NCI-H2029 (cell line): Measurements from ENCODE around the gene ROCK2.
A peak's percentile ranks its signal among the peaks of the same experiment; 100 is the strongest.
"Not testable (repeated sequence)": the region's sequence is repeated elsewhere in the genome, so short reads cannot be mapped to it uniquely, and the experiment has no call there.

Experiments
- DNase-seq: peaks from one replicate; lab custom pipeline; 2025; lab: John Stamatoyannopoulos, UW

The ROCK2 gene

DNA sequence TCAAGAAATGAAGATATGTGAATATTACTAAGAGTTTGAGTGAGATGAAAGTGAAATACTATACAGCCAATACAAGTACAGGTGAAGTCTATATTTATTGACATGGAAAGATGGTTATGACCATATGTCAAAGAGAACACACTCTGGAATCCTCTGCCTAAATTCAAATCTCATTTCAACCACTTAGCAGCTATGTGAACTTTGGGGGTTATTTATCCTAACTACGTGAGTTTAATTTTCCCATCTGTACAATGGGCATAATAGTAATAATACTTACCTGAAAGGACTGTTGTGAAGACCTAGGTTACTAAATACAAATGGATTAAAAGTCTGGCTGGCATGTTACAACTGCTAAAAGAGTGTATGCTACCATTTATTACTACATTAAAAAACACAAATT lies 79.6 kb downstream of the ROCK2 start:
- DNase-seq, result no peak

DNA sequence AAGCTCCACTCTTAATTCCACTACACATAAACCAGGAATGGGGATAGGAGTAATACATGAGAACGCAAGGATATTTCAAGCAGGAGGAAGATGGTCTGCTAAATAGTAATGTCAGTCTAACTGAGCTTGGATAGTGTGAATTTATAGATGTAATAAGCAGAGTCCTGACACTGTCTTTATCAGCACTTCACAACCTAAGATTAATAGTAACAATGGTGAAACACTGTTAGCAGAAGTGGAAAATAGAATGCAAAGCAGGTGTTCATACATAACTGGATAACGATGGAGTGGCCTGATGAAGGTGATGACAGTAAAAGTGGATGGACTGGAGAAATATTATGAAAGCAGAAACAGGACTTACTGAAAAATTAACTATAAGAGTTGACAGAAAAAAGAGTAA lies 80.4 kb downstream of the ROCK2 start:
- DNase-seq, result no peak

DNA sequence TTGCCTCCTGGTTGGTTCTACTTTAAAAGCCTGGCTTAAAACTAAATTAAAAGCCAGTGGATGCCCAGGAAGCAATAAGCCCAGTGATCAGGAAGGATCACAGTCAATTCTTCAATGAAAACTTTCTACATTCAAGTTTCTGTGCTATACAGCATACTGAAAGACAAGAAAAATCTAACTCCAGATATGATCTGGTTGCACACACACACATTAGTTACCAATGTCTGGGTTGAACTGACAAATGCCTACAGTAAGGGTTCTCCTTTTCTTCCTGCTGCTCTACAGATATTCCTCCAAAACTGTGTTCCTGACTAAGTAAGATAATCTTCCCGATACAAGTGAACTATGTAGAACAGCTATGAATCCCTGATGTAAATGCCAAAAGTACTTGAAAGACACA lies 81.3 kb downstream of the ROCK2 start:
- no peak for DNase-seq

DNA sequence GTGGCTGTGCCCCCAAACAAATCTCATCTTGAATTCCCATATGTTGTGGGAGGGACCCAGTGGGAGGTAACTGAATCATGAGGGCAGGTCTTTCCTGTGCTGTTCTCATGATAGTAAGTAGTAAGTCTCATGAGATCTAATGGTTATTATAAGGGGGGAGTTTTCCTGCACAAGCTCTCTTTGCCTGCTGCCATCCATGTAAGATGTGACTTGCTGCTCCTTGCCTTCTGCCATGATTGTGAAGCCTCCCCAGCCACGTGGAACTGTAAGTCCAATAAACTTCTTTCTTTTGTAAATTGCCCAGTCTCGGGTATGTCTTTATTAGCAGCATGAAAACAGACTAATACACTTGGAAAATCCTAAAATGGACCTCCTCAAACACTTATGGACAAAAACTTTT lies 82.0 kb downstream of the ROCK2 start:
- DNase-seq, result not testable (repeated sequence)

DNA sequence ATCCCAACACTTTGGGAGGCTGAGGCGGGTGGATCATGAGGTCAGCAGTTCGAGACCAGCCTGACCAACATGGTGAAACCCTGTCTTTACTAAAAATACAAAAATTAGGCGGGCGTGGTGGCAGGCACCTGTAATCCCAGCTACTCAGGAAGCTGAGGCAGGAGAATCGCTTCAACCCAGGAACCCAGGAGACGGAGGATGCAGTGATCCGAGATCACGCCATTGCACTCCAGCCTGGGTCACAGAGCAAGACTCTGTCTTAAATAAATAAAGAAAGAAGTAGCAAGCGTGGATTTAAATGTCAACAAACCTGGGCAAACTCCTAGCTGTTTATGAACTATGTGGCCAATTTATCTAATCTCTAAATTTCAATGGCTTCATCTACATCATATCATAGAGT lies 82.9 kb downstream of the ROCK2 start:
- DNase-seq, result not testable (repeated sequence)

DNA sequence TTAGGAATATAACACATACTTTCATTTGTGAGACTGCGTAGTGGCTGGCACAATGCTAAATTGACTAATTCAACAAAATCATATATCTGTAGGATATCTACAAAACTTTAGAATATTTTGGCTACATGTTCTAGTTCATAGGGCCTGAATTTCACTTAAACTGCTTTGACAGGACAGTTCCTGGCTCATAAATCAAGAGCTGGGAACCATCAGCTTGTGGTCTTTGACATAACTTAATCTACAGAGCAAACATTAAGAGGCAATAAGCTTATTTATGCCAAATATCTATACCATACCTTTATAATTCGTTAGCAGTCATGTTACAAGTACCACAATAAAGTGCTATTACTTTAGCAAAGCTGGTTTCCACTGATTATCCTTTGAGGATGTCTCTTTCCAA lies 83.5 kb downstream of the ROCK2 start:
- DNase-seq, result no peak

DNA sequence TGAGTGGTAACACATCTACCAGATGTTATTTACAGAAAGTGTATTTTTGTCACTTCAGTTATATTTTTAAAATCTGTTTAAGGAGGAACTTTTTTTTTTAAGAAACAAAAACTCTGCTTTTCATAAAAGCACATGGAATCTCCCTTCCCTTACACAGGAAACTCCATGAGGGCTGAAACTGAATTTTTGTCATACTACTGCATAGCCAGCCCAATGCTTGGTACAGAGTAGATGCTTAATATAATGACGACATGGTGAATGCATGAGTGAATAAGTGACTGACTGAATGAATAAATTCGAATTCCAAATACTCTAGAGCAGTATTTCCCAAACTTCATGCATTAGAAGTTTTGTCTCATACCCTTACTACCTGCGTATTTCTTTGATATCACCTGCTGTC lies 86.5 kb downstream of the ROCK2 start:
- no peak for DNase-seq

DNA sequence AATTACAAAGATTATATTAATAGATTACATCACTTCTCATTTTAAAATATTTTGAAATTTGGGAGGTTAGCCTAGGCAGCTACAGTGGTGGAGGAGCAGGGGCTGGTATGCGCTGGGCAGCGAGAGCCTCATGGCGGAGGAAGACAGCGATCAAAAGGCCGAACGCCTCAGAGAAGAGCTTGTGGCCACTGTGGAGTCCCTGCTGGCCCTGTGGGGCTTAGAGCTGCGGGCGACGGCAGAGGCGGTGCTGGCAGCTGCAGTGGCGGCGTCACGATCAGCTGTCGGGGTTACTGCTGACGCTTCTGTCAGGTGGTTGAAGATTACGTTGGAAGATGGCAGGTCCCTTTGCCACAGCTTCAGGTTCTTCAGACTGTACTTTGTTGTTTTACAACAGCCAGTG lies 87.4 kb downstream of the ROCK2 start:
- no peak for DNase-seq

DNA sequence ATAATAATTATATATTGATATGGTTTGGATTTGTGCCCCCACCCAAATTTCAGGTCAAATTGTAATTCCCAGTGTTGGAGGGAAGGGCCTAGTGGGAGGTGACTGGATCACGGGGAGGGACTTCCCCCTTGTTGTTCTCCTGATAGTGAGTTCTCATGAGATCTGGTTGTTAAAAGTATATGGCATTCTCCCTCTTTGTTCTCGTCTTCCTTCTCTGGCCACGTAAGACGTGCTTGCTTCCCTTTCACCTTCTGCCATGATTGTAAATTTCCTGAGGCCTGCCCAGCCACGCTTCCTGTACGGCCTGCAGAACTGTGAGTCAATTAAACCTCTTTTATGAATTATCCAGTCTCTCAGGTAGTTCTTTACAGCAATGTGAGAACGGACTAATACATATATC lies 88.3 kb downstream of the ROCK2 start:
- DNase-seq, result no peak

DNA sequence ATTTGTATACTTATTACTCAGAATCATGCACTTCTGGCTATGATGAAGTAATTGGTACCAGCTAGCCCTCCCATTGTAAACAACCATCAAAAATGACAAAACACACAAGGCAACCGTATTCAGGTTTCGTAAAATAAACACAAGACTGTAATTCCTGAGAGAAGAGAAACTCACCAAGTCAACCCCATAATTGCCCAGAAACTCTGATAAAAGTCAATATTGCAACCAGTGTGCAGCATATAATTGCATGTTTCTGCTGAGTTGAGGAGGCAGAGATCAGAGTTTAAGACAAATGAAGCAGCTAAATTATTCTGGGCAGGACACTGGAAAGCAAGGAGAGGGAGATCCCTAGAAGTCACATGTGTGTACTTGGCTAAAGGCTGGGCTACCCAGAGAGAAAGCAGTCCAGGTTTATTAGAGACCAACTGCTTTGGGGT lies 90.3 kb downstream of the ROCK2 start:
- DNase-seq, result no peak

DNA sequence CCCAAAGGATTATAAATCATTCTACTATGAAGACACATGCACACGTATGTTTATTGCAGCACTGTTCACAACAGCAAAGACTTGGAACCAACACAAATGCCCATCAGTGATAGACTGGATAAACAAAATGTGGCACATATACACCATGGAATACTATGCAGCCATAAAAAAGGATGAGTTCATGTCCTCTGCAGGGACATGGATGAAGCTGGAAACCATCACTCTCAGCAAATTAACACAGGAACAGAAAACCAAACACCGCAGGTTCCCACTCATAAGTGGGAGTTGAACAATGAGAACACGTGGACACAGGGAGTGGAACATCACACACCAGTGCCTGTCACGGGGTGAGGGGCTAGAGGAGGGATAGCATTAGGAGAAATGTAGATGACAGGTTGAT lies 92.0 kb downstream of the ROCK2 start:
- not testable (repeated sequence) for DNase-seq

DNA sequence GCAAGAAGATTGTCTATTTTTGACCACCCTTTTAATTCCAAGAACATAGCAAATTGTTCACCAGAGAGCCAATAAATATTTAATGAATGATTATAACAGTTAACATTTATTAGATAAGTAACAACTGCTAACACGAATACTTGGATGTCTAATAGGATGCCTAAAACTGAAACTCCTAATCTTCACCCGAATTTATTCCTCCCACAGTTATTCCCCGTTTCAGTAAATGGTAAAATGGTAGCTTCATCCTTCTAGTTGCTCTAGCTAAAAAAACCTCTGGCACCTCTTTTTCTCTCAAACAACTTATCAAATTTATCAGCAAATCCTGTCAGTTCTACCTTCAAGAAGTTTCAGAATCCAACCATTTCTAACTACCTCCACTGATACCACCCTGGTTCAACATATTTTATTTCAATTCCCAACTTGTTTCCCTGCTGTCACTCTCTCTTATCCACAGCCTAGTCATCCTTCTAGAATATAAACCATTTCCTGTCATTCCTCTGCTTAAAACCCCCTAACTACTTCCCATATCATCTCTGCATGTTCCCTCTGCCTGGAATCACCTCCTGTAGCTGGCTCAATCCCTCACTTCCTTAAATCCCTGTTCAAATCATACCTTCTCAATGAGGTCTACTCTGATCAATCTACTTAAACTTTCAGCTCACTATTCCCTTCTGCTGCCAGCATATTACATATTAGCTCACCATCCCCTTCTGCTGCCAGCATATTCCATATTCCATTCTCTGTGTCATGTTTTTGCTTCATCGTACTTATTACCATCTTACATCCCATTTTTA lies 93.8 kb downstream of the ROCK2 start:
- no peak for DNase-seq

DNA sequence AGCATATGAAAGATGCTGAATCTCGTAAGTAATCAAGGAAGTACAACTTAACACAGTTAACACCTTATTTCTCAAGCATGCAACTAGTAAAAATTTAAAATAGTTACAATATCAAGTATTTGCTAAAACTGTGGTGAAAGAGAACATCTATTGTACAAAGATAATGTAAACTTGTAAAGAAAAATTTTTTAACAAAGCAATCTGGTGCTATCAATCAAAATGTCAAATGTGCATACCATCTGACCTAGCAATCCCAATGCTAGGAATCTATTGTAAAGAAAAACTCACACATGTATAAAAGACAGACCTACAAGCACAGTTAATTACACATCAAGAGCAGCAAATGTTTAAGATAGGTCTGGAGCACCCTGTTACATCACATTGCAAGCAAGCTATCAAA lies 99.1 kb downstream of the ROCK2 start:
- DNase-seq, result no peak

DNA sequence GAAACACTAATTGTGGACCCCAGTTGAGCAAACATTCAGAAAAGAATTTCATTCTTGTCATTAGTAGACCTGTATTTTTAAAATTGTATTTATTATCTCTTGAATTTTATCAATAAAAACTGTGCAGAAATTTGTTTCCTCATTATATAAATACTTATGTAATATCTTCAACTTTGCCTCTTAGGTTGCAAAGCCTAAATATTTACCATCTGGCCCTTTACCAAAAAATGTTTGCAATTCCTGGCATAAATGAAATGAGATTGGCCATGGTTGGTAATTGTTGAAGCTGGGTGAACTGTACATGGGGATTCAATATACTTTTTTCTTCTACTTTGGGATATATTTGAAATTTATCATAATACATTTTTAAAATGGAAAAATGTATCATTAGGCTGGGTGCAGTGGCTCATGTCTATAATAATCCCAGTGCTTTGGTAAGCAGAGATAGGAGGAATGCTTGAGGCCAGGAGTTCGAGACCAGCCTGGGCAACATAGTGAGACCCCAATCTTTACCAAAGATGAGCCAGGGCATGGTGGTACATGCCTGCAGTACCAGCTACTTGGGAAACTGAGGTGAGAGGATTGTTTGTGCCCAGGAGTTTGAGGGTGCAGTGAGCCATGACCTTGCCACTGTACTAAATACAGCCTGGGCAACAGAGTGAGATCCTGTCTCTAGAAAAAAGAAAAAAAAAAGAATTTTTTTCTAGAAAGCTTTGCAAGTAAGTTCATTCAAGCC lies 100.2 kb downstream of the ROCK2 start:
- peak; percentile 5 for DNase-seq

DNA sequence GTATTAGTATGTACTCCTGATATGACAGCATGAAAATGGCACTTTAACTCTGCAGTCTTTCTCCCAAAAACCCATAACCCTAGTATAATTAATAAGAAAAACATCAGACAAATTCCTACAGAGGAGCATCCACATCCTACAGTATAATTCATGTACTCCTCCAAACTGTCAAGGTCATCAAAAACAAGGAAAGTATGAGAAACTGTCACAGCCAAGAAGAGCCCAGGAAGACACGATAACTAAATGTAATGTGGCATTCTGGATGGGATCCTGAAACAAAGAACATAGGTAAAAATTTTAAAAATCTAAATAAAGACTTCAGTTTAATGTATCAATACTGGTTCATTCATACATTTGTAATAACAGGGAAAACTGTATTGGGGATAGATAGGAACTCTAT lies 100.9 kb downstream of the ROCK2 start:
- DNase-seq, result no peak

DNA sequence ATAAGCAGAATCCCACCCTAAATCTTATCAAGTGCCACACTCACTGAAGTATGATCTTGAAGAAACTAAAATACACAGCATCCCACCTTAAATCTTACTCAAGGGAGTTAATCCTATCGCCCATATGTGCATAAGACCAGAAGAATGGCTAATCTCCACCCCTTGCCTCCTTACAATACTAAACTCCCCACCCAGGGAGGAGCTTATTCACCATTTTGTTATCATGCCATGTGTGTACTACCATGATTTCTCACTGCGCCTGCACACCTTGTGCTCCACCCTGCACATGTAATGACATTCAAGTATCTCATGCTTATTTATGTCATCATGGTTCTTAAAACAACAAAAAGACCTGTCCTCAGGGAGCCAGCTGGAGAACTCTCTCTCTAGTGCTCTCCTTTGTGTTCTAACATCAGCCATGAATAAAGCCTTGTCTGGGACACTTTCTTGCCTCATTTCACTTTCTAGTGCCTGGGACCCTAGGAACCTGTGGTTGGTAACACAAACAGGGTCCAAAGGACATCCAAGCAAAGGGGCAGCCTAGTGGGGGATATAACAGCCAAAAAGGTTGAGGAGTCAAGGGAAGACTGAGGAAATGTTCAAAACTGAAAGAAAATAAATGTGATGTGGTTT lies 101.8 kb downstream of the ROCK2 start:
- no peak for DNase-seq

DNA sequence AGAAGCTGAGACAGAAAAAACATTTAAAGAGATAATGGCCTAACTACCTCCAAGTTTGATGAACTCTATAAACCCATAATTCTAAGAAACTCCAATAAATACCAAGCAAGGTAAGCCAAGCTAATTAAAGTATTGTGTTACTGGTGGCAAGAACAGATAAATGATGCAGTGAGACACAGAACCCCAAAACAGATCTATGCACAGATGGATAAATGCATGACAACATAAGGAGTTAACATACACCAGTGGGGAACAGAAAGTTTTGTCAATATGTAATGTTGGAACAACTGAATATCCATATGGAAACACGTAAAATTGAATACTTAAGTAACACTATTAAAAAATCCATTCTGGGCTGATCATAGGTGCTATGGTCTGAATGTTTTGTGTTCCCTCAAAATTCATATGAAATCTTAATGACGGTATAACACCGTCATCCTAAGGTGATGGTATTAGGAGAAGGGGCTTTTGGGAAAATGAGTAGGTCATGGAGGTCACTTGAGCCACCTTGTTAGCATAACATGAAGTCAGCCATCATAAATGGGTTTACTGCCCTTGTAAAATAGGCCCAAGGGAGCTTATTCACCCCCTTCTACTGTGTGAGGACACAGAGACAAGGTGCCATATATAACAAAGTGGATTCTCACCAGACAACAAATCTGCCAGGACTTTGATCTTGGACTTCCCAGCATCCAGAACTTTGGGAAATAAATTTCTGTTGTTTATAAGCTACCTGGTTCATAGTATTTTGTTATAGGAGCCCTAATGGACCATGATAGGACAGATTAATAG lies 102.8 kb downstream of the ROCK2 start:
- no peak for DNase-seq

DNA sequence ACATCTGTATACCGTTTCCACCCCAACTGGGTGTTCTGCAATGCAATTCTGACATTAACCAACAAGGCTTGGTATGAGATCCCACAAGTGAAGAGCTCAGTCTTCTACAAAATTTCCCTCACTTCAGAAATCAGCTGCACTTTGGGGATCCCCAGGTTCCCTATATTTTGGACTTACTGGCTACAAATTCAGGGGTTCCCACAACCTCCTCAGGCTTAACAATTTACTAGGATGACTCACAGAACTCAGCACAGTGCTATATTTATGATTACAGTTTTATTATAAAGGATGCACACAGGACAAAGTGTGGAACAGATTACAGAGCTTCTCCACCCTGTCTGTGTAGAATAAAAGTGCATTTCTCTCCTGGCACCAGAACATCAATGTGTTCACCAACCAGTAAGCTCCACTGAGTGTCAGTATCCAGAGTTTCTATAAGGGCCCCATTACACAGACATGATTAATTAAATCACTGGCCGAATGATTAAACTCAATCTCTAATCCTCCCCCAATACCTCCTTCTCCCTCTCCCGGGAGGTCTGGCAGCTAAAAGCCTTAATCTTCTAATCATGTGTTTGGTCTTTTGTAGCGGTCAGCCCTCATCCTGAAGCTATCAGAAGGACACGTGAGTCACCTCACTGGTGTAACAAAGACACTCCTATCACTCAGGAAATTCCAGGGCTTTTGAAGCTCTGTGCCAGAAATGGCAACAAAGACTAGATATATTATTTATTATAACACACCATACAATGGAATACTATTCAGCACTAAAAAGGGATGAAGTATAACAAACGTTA lies 104.6 kb downstream of the ROCK2 start:
- DNase-seq, result no peak

DNA sequence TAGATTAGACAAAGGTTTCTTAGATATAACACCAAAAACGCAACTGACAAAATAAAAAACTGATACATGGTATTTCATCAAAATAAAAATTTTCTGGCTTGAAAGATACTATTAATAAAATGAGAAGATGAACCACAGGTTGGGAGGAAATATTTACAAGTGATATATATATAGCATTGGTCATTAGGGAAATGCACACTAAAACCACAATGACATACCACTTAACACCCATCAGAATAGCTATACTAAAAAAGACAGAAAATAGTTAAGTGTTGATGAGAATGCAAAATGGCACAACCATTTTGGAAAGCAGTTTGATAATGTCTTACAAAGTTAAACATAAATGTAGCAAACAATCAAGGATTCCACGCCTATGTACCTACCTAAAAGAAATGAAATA lies 105.3 kb downstream of the ROCK2 start:
- DNase-seq, result no peak

DNA sequence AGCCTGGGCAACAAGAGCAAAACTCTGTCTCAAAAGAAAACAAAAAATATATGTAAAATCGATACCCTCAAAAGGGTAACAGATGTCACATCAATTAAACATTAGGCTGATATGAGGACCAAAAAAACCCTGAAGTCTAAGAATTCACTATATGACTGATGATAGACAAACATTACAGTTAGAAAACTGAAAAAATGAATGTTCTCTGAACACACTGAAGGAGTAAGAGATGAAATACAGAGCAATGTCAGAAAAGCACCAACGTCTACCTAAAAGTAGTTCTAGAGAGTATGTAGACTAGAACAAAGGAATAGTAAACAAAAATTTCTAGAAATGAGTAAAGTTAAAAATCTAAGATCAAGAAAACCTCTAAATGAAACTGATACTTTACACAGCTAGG lies 107.3 kb downstream of the ROCK2 start:
- DNase-seq, result no peak

DNA sequence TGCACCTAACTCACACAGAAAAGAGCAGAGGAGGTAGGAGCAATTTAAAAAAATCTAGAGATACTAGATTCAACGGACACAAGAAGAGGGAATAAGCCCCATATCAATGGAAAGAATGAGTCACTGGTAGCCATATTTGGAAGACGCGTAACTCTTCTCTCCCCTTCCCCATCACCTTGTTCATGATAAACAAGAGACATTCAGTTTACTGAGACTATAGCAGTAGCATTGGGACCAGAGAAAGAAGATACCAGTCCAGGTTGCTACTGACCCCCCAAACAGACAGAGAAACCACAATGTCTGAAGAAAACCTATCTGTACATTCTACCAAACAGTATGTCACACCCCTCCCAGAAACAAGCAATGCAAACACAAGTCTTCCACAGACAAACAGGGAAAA lies 108.1 kb downstream of the ROCK2 start:
- DNase-seq, result no peak

DNA sequence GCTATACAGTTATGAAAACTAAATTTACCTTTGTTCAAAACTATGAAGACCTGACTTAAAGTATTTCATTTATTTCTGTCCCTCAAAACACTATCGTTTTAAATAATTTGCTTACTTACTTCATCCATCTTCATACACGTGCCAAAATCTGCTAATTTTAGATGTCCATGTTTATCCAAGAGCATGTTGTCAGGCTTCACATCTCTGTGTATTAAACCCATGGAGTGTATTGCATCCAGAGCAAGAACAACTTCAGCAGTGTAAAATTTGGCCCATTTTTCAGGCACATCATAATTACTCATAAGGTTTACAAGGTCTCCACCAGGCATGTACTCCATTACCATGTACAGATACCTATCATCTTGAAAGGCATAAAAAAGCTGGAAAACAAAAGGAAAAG lies 108.9 kb downstream of the ROCK2 start:
- DNase-seq, result no peak
